IPS-18c (cell line): ENCODE data around the gene ITPKA.

Experiments used
- H3K4me3 ChIP-seq: 2 replicates; pipeline ENCODE4 v1.7.0; 2013; ENCODE audit warnings: low read depth, mild to moderate bottlenecking, low read length, moderate library complexity; ENCODE audit not compliant: insufficient read depth
- H3K9me3 ChIP-seq: one replicate; pipeline ENCODE4 v1.6.1; 2013; ENCODE audit warnings: mild to moderate bottlenecking, low read length, moderate library complexity; ENCODE audit not compliant: control insufficient read depth, insufficient read depth

The ITPKA gene

GRCh38 chr15:41530363-41530956 is 36.8 kb downstream of the ITPKA start:
- H3K9me3 ChIP-seq, result no peaks in the 10 kb centered on the region
- no peak overlapping the region for H3K4me3 ChIP-seq

GRCh38 chr15:41535544-41535943 is 41.9 kb downstream of the ITPKA start:
- no peaks in the 10 kb centered on the region for H3K9me3 ChIP-seq
- no peak overlapping the region for H3K4me3 ChIP-seq

GRCh38 chr15:41536866-41537265 is 43.2 kb downstream of the ITPKA start:
- Histone ChIP-seq H3K9me3 (no peaks in the 10 kb centered on the region), H3K4me3 (no peak overlapping the region)

GRCh38 chr15:41543521-41543870 is 49.8 kb downstream of the ITPKA start:
- no peaks in the 10 kb centered on the region for H3K9me3 ChIP-seq

GRCh38 chr15:41544650-41545015 is 51.0 kb downstream of the ITPKA start:
- H3K4me3 ChIP-seq, result no peak overlapping the region; the same call in 1 of the 2 replicates
- no peaks in the 10 kb centered on the region for H3K9me3 ChIP-seq

More at GRCh38 chr15:41543521-41543870, 49.8 kb downstream of the ITPKA start:
- H3K4me3 ChIP-seq, result peak overlapping the region; percentile 92

- H3K9me3 ChIP-seq, result no peaks in the 10 kb centered on the region
- H3K4me3 ChIP-seq, result no peak overlapping the region
These were observed 51.5 kb downstream of the ITPKA start for GRCh38 chr15:41545218-41545617.

- Histone ChIP-seq H3K4me3 (no peak overlapping the region), H3K9me3 (no peaks in the 10 kb centered on the region)
These were observed 53.4 kb downstream of the ITPKA start for GRCh38 chr15:41546851-41547786.

- no peaks in the 10 kb centered on the region for H3K9me3 ChIP-seq
- no peak overlapping the region for H3K4me3 ChIP-seq
These were observed 56.5 kb downstream of the ITPKA start for GRCh38 chr15:41550066-41550775.
